ENCODE data around the gene CLECL1. TPM values are rescaled to one million over a fixed set of nuclear protein-coding genes. Genes with fewer than 3 reads are reported as not detected.

Gene CLECL1
- total and polyA plus RNA-seq, 2 experiments from 2014 or later = not detected

DNA sequence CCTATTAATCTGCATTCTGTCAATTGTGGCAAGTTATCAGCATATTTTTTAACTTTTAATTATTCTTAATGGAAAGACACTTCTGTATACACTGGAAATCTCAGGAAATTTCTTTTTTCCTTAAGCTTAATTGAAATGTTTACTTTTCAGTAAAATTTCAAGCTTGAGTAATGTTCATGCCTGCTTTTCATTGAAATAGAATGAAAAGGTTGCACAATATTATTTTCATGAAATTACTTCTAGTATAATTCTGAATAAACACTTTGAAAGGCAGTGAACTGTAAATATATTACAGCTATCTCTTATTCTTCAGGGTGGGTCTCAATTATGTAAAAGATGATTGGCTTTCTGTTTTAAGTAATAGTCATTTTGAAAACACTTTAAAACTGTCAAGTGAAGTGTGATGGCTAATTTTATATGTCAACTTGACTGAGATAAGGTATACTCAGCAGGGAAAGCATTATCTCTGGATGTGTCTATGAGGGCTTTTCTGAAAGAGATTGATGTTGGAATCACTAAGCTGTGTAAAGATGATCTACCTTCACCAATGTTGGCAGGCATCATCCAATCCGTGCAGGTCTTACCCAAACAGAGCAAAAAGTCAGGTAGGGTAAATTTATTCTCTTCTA, 33.5 kb downstream of the CLECL1 start:
- Mint-ChIP-seq H3K36me3 (ENCODE audit: low read depth) (peaks cover 46% of the 10 kb centered on the region), H3K4me1 (no peaks in the 10 kb centered on the region), H3K27ac (no peak overlapping the region), H3K4me3 (no peak overlapping the region), H3K27me3 (ENCODE audit: insufficient read depth, low read depth, poor library complexity) (no peaks in the 10 kb centered on the region), H3K9me3 (peaks cover 63% of the 10 kb centered on the region)
- no peaks in the 10 kb centered on the region for H4K20me1 ChIP-seq (replicated peaks; ENCODE audit: insufficient read depth)
- no peak overlapping the region for H2AFZ ChIP-seq
- no peak overlapping the region for H3K27ac ChIP-seq (ENCODE audit: low read depth)
- no peaks in the 10 kb centered on the region for H3K4me1 ChIP-seq (ENCODE audit: insufficient read depth)
- H3F3A ChIP-seq (replicated peaks; ENCODE audit: low read depth) = no peaks in the 10 kb centered on the region
- H3K9me2 ChIP-seq (ENCODE audit: insufficient read depth) = 0 out of 2 replicates have a peak, but pooled peaks cover 8% of the 10 kb centered on the region
- TF ChIP-seq JUNB (IDR thresholded peaks at IDR 0.05; ENCODE audit: unreplicated experiment) = no peak
- TF ChIP-seq, protein P1, sequence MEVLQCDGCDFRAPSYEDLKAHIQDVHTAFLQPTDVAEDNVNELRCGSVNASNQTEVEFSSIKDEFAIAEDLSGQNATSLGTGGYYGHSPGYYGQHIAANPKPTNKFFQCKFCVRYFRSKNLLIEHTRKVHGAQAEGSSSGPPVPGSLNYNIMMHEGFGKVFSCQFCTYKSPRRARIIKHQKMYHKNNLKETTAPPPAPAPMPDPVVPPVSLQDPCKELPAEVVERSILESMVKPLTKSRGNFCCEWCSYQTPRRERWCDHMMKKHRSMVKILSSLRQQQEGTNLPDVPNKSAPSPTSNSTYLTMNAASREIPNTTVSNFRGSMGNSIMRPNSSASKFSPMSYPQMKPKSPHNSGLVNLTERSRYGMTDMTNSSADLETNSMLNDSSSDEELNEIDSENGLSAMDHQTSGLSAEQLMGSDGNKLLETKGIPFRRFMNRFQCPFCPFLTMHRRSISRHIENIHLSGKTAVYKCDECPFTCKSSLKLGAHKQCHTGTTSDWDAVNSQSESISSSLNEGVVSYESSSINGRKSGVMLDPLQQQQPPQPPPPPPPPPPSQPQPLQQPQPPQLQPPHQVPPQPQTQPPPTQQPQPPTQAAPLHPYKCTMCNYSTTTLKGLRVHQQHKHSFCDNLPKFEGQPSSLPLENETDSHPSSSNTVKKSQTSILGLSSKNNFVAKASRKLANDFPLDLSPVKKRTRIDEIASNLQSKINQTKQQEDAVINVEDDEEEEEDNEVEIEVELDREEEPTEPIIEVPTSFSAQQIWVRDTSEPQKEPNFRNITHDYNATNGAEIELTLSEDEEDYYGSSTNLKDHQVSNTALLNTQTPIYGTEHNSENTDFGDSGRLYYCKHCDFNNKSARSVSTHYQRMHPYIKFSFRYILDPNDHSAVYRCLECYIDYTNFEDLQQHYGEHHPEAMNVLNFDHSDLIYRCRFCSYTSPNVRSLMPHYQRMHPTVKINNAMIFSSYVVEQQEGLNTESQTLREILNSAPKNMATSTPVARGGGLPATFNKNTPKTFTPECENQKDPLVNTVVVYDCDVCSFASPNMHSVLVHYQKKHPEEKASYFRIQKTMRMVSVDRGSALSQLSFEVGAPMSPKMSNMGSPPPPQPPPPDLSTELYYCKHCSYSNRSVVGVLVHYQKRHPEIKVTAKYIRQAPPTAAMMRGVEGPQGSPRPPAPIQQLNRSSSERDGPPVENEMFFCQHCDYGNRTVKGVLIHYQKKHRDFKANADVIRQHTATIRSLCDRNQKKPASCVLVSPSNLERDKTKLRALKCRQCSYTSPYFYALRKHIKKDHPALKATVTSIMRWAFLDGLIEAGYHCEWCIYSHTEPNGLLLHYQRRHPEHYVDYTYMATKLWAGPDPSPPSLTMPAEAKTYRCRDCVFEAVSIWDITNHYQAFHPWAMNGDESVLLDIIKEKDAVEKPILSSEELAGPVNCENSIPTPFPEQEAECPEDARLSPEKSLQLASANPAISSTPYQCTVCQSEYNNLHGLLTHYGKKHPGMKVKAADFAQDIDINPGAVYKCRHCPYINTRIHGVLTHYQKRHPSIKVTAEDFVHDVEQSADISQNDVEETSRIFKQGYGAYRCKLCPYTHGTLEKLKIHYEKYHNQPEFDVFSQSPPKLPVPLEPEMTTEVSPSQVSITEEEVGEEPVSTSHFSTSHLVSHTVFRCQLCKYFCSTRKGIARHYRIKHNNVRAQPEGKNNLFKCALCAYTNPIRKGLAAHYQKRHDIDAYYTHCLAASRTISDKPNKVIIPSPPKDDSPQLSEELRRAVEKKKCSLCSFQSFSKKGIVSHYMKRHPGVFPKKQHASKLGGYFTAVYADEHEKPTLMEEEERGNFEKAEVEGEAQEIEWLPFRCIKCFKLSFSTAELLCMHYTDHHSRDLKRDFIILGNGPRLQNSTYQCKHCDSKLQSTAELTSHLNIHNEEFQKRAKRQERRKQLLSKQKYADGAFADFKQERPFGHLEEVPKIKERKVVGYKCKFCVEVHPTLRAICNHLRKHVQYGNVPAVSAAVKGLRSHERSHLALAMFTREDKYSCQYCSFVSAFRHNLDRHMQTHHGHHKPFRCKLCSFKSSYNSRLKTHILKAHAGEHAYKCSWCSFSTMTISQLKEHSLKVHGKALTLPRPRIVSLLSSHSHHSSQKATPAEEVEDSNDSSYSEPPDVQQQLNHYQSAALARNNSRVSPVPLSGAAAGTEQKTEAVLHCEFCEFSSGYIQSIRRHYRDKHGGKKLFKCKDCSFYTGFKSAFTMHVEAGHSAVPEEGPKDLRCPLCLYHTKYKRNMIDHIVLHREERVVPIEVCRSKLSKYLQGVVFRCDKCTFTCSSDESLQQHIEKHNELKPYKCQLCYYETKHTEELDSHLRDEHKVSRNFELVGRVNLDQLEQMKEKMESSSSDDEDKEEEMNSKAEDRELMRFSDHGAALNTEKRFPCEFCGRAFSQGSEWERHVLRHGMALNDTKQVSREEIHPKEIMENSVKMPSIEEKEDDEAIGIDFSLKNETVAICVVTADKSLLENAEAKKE (CRISPR knock-in tag; IDR thresholded peaks at IDR 0.05) = no peak
- no peak for TF ChIP-seq CREB1 (CRISPR knock-in tag; IDR thresholded peaks at IDR 0.05; ENCODE audit: low read depth)
- no peak for TF ChIP-seq CTCF (conservative IDR thresholded peaks at IDR 0.05; ENCODE audit: low read depth in 2 of 2)
- TF ChIP-seq ZNF331 (CRISPR knock-in tag; IDR thresholded peaks at IDR 0.05; ENCODE audit: low read depth) = no peak
- no peak for TF ChIP-seq POLR2AphosphoS5 (IDR thresholded peaks at IDR 0.05; ENCODE audit: low read depth)
- no peak for TF ChIP-seq EZH2 (IDR thresholded peaks at IDR 0.05; ENCODE audit: low read depth, unreplicated experiment)
- TF ChIP-seq NANOG (IDR thresholded peaks at IDR 0.05; ENCODE audit: borderline replicate concordance) = no peak
- no peak for TF ChIP-seq EZH2phosphoT487 (IDR thresholded peaks at IDR 0.05; ENCODE audit: unreplicated experiment)
- TF ChIP-seq STAT1 (IDR thresholded peaks at IDR 0.05; ENCODE audit: unreplicated experiment) = no peak
- TF ChIP-seq, protein P2, sequence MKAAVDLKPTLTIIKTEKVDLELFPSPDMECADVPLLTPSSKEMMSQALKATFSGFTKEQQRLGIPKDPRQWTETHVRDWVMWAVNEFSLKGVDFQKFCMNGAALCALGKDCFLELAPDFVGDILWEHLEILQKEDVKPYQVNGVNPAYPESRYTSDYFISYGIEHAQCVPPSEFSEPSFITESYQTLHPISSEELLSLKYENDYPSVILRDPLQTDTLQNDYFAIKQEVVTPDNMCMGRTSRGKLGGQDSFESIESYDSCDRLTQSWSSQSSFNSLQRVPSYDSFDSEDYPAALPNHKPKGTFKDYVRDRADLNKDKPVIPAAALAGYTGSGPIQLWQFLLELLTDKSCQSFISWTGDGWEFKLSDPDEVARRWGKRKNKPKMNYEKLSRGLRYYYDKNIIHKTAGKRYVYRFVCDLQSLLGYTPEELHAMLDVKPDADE (IDR thresholded peaks at IDR 0.05) = no peak
- TF ChIP-seq ZNF114 (CRISPR knock-in tag; IDR thresholded peaks at IDR 0.05) = no peak
- TF ChIP-seq REST (IDR thresholded peaks at IDR 0.05; ENCODE audit: unreplicated experiment) = no peak
- no peaks in the 10 kb centered on the region for H3K79me2 ChIP-seq (replicated peaks; ENCODE audit: insufficient read depth)
- no peak overlapping the region for H3K4me2 ChIP-seq
- H3K27me3 ChIP-seq (ENCODE audit: insufficient read depth) = no peaks in the 10 kb centered on the region
- no peak overlapping the region for H3K4me3 ChIP-seq
- DNase-seq (ENCODE audit: low spot score) (no peak), ATAC-seq (no peak)
- peaks cover 12% of the 10 kb centered on the region for H3K36me3 ChIP-seq (ENCODE audit: insufficient read depth)

Measured in GM23338 (cell line).